SK-N-SH (cell line): ENCODE measurements around the gene RB1. TPM values are rescaled to one million over a fixed set of nuclear protein-coding genes. Genes with fewer than 3 reads are reported as not detected.

Experiments used
- CTCF ChIA-PET: fragments of 300-600, 350-600 bp; formaldehyde crosslinking; extraction: SDS; loops from one replicate; lab custom pipeline; 2021; lab: Yijun Ruan, JAX
- POLR2A ChIA-PET: fragments of 350-600 bp; sonication (Branson Sonifier 250); formaldehyde crosslinking; extraction: SDS; loops from one replicate; lab custom pipeline; 2020; ENCODE audit warnings: antibody characterized with exemption, inconsistent platforms; lab: Yijun Ruan, JAX
- DNase-seq: peaks from one replicate; pipeline ENCODE4 v3.0.0; 2012
- H2AFZ ChIP-seq: fragments of 200-600 bp; sonication (generic); 2 replicates; pipeline ENCODE4 v1.8.1; 2016; ENCODE audit warnings: antibody characterized with exemption, mild to moderate bottlenecking, low read depth
- H3F3A ChIP-seq: fragments of 200-600 bp; sonication (generic); replicated peaks from 2 replicates; pipeline ENCODE3; 2016; ENCODE audit warnings: antibody characterized with exemption, mild to moderate bottlenecking; ENCODE audit not compliant: insufficient read depth
- H3K27ac ChIP-seq, 2 experiments: fragments of 200-500 bp in 1 of 2; fragments of 200-600 bp in 1 of 2; sonication (Bioruptor generic) in 1 of 2; sonication (generic), shearing (Covaris generic) in 1 of 2; 2 replicates each; pipeline versions ENCODE4 v1.5.1 to v1.6.1; 2014 to 2016; ENCODE audit warnings: low read depth in 2 of 2, inconsistent platforms in 1 of 2, low read length in 1 of 2, mild to moderate bottlenecking in 1 of 2, mixed read lengths in 1 of 2
- H3K27me3 ChIP-seq: fragments of 200-600 bp; sonication (generic), shearing (Covaris generic); 2 replicates; pipeline ENCODE4 v1.6.1; 2016; ENCODE audit warnings: mixed run types; ENCODE audit not compliant: insufficient read depth
- H3K36me3 ChIP-seq, 2 experiments: fragments of 200-500 bp in 1 of 2; fragments of 200-600 bp in 1 of 2; sonication (Bioruptor generic) in 1 of 2; sonication (generic) in 1 of 2; replicated peaks in 1 of 2; 2 replicates each; pipeline versions ENCODE3 to v1.5.1; 2014 to 2016; ENCODE audit warnings: low read length in 1 of 2, mild to moderate bottlenecking in 1 of 2; ENCODE audit not compliant: insufficient read depth in 2 of 2, control insufficient read depth in 1 of 2
- H3K4me1 ChIP-seq, 2 experiments: fragments of 200-500 bp in 1 of 2; fragments of 200-600 bp in 1 of 2; sonication (Bioruptor generic) in 1 of 2; sonication (generic), shearing (Covaris generic) in 1 of 2; 2 replicates each; pipeline versions ENCODE4 v1.5.1 to v1.6.1; 2014 to 2016; ENCODE audit warnings: low read depth in 1 of 2, low read length in 1 of 2, mixed run types in 1 of 2; ENCODE audit not compliant: insufficient read depth in 2 of 2, control insufficient read depth in 1 of 2
- H3K4me2 ChIP-seq: fragments of 200-600 bp; sonication (generic), shearing (Covaris generic); 2 replicates; pipeline ENCODE4 v1.6.1; 2017; ENCODE audit warnings: mixed run types
- H3K4me3 ChIP-seq, 2 experiments: fragments of 200-500 bp in 1 of 2; fragments of 200-600 bp in 1 of 2; sonication (Bioruptor generic) in 1 of 2; sonication (generic), shearing (Covaris generic) in 1 of 2; 2 replicates each; pipeline versions ENCODE4 v1.5.1 to v1.8.1; 2014 to 2016; ENCODE audit warnings: low read depth in 2 of 2, inconsistent platforms in 1 of 2, low read length in 1 of 2, mild to moderate bottlenecking in 1 of 2, mixed read lengths in 1 of 2, moderate library complexity in 1 of 2
- H3K79me2 ChIP-seq: fragments of 200-600 bp; sonication (generic); 2 replicates; pipeline ENCODE4 v1.8.1; 2017; ENCODE audit warnings: mild to moderate bottlenecking; ENCODE audit not compliant: insufficient read depth
- H3K9ac ChIP-seq: fragments of 200-600 bp; sonication (generic); 2 replicates; pipeline ENCODE4 v1.6.1; 2017; ENCODE audit warnings: mixed run types
- H3K9me2 ChIP-seq: fragments of 200-600 bp; sonication (generic); 2 replicates; pipeline ENCODE4 v1.6.1; 2017; ENCODE audit warnings: mixed run types
- H3K9me3 ChIP-seq: fragments of 200-600 bp; sonication (generic); 2 replicates; pipeline ENCODE4 v1.6.1; 2017; ENCODE audit warnings: mixed run types, mild to moderate bottlenecking, moderate library complexity
- H4K20me1 ChIP-seq: fragments of 200-600 bp; sonication (generic); 2 replicates; pipeline ENCODE4 v1.6.1; 2017; ENCODE audit warnings: mild to moderate bottlenecking, mixed run types; ENCODE audit not compliant: insufficient read depth
- CHD2 ChIP-seq: fragments of 150-350 bp; IDR thresholded peaks from 2 replicates; pipeline ENCODE4 v1.6.1; 2018; ENCODE audit warnings: low read length; ENCODE audit not compliant: partially characterized antibody
- EZH2phosphoT487 ChIP-seq: fragments of 200-600 bp; sonication (generic); IDR thresholded peaks from 2 replicates; pipeline ENCODE4 v1.6.1; 2017; ENCODE audit warnings: low read depth, mixed run types, mild to moderate bottlenecking, antibody characterized with exemption, moderate library complexity, borderline replicate concordance
- FOSL2 ChIP-seq: IDR thresholded peaks from 2 replicates; pipeline ENCODE4 v1.4.0; 2012; ENCODE audit warnings: low read depth, mild to moderate bottlenecking, moderate library complexity, borderline replicate concordance
- GABPA ChIP-seq: IDR thresholded peaks from 2 replicates; pipeline ENCODE4 v1.4.0; 2012; ENCODE audit warnings: low read depth, mild to moderate bottlenecking
- NRF1 ChIP-seq: IDR thresholded peaks from 2 replicates; pipeline ENCODE4 v1.6.1; 2012; ENCODE audit warnings: low read depth, mild to moderate bottlenecking, low read length
- POLR2AphosphoS5 ChIP-seq: IDR thresholded peaks from 2 replicates; pipeline ENCODE4 v1.6.1; 2012; ENCODE audit warnings: low read depth, low read length
- RCOR1 ChIP-seq: fragments of 150-350 bp; IDR thresholded peaks from 2 replicates; pipeline ENCODE4 v1.6.1; 2017; ENCODE audit warnings: antibody characterized with exemption, low read length
- RXRA ChIP-seq: IDR thresholded peaks from 2 replicates; pipeline ENCODE4 v1.4.0; 2012; ENCODE audit warnings: low read depth, mild to moderate bottlenecking, borderline replicate concordance
- SIN3A ChIP-seq: IDR thresholded peaks from 2 replicates; pipeline ENCODE4 v1.6.1; 2012; ENCODE audit warnings: low read depth, mild to moderate bottlenecking, low read length, moderate library complexity, borderline replicate concordance
- SMC3 ChIP-seq: IDR thresholded peaks from 2 replicates; pipeline ENCODE4 v1.6.1; 2012; ENCODE audit warnings: low read depth, low read length, improper control_type of control experiment
- TAF1 ChIP-seq: IDR thresholded peaks from 2 replicates; pipeline ENCODE4 v1.6.1; 2012; ENCODE audit warnings: low read depth, mild to moderate bottlenecking, low read length, moderate library complexity, borderline replicate concordance
- TCF12 ChIP-seq: IDR thresholded peaks from 2 replicates; pipeline ENCODE4 v1.4.0; 2012
- YY1 ChIP-seq: IDR thresholded peaks from 2 replicates; pipeline ENCODE4 v1.4.0; 2012; ENCODE audit warnings: low read depth, mild to moderate bottlenecking
- WGBS: methylation state at CpG from one replicate; pipeline ENCODE4 v1.1.6; 2017; ENCODE audit warnings: low lambda C conversion rate; 5-methylcytosine and 5-hydroxymethylcytosine counted together
- polyA plus RNA-seq, 3 experiments: library from polyadenylated mRNA; depleted of rRNA; stranded (reverse); fragments of >200 nt; gene quantifications; 2 replicates each; pipeline ENCODE4 v1.2.3, GENCODE V29; 2012
- TF ChIP-seq, protein P1 (sequence below): IDR thresholded peaks from 2 replicates; pipeline ENCODE4; 2012
- TF ChIP-seq, protein P2 (sequence below): IDR thresholded peaks from 2 replicates; pipeline ENCODE4 v1.6.1; 2012; ENCODE audit warnings: mild to moderate bottlenecking, low read depth, low read length, moderate library complexity
- TF ChIP-seq, protein P3 (sequence below): fragments of 150-350 bp; IDR thresholded peaks from 2 replicates; pipeline ENCODE4 v1.6.1; 2016; ENCODE audit warnings: mild to moderate bottlenecking, low read depth, low read length
- TF ChIP-seq, protein P4 (sequence below): IDR thresholded peaks from 2 replicates; pipeline ENCODE4 v1.4.0; 2012; ENCODE audit warnings: low read depth, borderline replicate concordance
- TF ChIP-seq, protein P5 (sequence below): IDR thresholded peaks from 2 replicates; pipeline ENCODE4 v1.4.0; 2012; ENCODE audit warnings: low read depth

Gene RB1
- polyA plus RNA-seq, 1 of the 3 experiments (the other 2 are of a cell fraction) = 11.5 TPM

DNA sequence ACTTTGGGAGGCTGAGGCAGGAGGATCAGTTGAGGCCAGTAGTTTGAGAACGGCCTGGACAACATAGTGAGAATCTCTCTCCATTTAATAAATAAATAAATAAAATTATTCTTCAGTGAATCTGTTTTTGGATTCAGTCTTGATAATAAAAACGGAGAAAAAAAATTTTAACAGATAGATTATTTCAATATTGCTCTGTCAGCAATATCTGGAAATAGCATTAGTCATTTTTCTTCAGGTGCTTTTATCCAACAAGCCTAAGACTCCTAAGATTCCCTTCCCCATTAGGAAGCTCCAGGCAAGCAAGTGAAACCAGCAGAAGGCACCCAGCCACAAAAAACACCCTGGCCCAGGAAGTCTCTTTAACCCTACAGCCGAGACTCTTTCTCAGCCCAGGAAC lies 130.6 kb downstream of the RB1 start (continued):
- TF ChIP-seq GABPA (no peak), YY1 (no peak), CHD2 (no peak), FOSL2 (no peak)

DNA sequence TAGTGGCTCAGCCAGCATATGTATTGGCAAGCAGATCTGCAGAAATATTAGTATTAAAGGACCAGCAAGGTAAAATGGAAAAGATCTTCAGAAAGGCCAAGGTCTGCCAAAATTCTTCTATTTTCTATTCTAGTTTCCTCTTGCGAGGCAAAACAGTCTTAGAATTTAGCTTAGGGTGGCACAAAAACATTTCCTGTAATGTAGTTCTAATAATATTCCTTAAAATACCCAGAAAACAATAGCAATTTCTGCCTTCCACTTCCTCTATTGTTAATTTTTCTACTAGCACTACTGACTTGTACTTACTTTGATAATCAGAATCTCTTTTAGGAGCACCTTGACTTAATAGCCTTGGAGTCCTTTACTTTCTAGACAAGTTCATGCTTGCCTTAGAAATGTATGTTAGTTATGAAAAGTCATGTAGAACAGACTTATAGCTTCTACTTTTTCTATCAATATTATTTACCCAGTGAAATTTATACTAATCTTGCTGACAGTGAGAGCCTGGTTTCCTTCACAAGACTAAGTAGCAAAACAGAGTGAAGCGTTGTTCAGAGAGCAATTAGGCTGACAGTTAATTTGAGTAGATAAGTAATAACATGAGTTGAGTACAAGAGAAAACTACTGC lies 133.2 kb downstream of the RB1 start:
- Histone ChIP-seq H3K4me2 (no peak overlapping the region), H3K36me3 (no peaks in the 10 kb centered on the region), H3K79me2 (no peaks in the 10 kb centered on the region), H3K9me2 (no peaks in the 10 kb centered on the region), H3K4me3 (no peak overlapping the region), H2AFZ (no peak overlapping the region), H3K9ac (no peak overlapping the region), H3K9me3 (no peaks in the 10 kb centered on the region), H3K4me1 (peaks cover 4 to 10% of the 10 kb centered on the region in 2 experiments; a peak in 3 of 4 replicates), H4K20me1 (no peaks in the 10 kb centered on the region), H3K27me3 (no peaks in the 10 kb centered on the region), H3F3A (peaks cover 3% of the 10 kb centered on the region), H3K27ac (peak overlapping the region in 1 of 2 experiments; percentile 8; a peak in 1 of 4 replicates)
- POLR2A ChIA-PET = no interaction called here
- WGBS = 95% methylated on average over 2 of the region's 2 CpGs
- DNase-seq = no peak
- CTCF ChIA-PET = no interaction called here
- no peak for TF ChIP-seq TCF12
- TF ChIP-seq RCOR1 = no peak
- no peak for TF ChIP-seq CHD2
- TF ChIP-seq, protein P1, sequence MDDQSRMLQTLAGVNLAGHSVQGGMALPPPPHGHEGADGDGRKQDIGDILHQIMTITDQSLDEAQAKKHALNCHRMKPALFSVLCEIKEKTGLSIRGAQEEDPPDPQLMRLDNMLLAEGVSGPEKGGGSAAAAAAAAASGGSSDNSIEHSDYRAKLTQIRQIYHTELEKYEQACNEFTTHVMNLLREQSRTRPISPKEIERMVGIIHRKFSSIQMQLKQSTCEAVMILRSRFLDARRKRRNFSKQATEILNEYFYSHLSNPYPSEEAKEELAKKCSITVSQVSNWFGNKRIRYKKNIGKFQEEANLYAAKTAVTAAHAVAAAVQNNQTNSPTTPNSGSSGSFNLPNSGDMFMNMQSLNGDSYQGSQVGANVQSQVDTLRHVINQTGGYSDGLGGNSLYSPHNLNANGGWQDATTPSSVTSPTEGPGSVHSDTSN = no peak
- TF ChIP-seq, protein P2, sequence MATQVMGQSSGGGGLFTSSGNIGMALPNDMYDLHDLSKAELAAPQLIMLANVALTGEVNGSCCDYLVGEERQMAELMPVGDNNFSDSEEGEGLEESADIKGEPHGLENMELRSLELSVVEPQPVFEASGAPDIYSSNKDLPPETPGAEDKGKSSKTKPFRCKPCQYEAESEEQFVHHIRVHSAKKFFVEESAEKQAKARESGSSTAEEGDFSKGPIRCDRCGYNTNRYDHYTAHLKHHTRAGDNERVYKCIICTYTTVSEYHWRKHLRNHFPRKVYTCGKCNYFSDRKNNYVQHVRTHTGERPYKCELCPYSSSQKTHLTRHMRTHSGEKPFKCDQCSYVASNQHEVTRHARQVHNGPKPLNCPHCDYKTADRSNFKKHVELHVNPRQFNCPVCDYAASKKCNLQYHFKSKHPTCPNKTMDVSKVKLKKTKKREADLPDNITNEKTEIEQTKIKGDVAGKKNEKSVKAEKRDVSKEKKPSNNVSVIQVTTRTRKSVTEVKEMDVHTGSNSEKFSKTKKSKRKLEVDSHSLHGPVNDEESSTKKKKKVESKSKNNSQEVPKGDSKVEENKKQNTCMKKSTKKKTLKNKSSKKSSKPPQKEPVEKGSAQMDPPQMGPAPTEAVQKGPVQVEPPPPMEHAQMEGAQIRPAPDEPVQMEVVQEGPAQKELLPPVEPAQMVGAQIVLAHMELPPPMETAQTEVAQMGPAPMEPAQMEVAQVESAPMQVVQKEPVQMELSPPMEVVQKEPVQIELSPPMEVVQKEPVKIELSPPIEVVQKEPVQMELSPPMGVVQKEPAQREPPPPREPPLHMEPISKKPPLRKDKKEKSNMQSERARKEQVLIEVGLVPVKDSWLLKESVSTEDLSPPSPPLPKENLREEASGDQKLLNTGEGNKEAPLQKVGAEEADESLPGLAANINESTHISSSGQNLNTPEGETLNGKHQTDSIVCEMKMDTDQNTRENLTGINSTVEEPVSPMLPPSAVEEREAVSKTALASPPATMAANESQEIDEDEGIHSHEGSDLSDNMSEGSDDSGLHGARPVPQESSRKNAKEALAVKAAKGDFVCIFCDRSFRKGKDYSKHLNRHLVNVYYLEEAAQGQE = no peak

DNA sequence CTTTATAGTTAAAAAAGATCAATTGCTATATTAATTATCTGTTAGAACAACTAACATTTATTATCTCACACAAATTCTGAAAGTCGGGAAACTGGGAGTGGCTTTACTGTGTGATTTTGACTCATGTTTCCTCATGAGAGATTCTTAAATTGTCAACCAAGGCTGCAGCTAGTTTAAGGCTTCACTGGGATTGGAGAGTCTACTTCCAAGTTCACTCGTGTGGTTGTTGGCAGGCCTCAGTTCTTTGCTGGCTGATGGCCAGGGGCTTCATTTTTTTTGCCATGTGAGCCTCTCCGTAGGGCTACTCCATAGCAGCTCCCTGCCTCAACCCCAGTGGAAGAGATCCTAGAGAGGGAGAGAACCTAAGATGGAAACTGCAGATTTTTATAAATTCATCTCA lies 133.8 kb downstream of the RB1 start:
- Histone ChIP-seq H4K20me1 (no peaks in the 10 kb centered on the region), H3F3A (peaks cover 3% of the 10 kb centered on the region), H3K36me3 (no peaks in the 10 kb centered on the region), H3K9me3 (no peaks in the 10 kb centered on the region), H3K79me2 (no peaks in the 10 kb centered on the region), H3K4me2 (no peak overlapping the region), H3K27ac (peak overlapping the region in 1 of 2 experiments; percentile 8; a peak in 1 of 4 replicates), H3K9me2 (no peaks in the 10 kb centered on the region), H3K4me1 (peaks cover 4% of the 10 kb centered on the region in 2 experiments; a peak in 2 of 4 replicates), H3K9ac (no peak overlapping the region), H3K27me3 (no peaks in the 10 kb centered on the region), H2AFZ (no peak overlapping the region), H3K4me3 (no peak overlapping the region)
- POLR2A ChIA-PET = no interaction called here
- CTCF ChIA-PET = no interaction called here
- 71% methylated on average over 3 of the region's 3 CpGs for WGBS
- no peak for DNase-seq
- TF ChIP-seq EZH2phosphoT487 (no peak), TAF1 (no peak), SMC3 (no peak), NRF1 (no peak), RXRA (no peak), SIN3A (no peak), POLR2AphosphoS5 (no peak)
- TF ChIP-seq, protein P3, sequence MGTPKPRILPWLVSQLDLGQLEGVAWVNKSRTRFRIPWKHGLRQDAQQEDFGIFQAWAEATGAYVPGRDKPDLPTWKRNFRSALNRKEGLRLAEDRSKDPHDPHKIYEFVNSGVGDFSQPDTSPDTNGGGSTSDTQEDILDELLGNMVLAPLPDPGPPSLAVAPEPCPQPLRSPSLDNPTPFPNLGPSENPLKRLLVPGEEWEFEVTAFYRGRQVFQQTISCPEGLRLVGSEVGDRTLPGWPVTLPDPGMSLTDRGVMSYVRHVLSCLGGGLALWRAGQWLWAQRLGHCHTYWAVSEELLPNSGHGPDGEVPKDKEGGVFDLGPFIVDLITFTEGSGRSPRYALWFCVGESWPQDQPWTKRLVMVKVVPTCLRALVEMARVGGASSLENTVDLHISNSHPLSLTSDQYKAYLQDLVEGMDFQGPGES = no peak
- TF ChIP-seq, protein P4, sequence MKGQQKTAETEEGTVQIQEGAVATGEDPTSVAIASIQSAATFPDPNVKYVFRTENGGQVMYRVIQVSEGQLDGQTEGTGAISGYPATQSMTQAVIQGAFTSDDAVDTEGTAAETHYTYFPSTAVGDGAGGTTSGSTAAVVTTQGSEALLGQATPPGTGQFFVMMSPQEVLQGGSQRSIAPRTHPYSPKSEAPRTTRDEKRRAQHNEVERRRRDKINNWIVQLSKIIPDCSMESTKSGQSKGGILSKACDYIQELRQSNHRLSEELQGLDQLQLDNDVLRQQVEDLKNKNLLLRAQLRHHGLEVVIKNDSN = no peak
- TF ChIP-seq, protein P5, sequence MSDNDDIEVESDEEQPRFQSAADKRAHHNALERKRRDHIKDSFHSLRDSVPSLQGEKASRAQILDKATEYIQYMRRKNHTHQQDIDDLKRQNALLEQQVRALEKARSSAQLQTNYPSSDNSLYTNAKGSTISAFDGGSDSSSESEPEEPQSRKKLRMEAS = no peak
